ENCODE measurements around the gene SLC18A2. TPM values are rescaled to one million over a fixed set of nuclear protein-coding genes. Genes with fewer than 3 reads are reported as not detected.

Gene SLC18A2
- total RNA-seq, 2 experiments from 2014 or later: not detected

DNA sequence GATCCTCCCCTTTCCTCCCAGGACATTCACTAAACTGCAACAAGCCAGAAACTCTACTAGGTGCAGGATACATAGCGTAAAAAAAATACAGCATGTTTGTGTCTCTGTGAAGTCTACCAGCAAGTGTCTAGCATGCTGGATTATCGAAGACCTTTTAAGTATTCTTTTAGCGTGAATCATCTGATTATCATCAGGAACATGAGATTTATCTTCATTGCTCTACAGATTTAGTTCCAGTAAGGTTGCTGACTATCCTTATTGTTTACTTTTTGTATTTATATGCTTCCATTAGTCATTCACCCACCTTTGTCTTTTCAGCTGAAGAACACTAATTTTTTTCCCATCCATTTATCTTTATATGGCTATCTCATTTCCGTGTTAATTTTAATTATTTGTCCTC lies 71.5 kb downstream of the SLC18A2 start:
- Mint-ChIP-seq H3K27me3 (no peaks in the 10 kb centered on the region), H3K4me1 (peaks cover 5% of the 10 kb centered on the region), H3K27ac (no peak overlapping the region), H3K4me3 (no peak overlapping the region), H3K9me3 (no peaks in the 10 kb centered on the region), H3K36me3 (ENCODE audit: low read depth) (peaks cover 8% of the 10 kb centered on the region)
- ChIA-PET CTCF (interaction anchor here (1.9 kb wide), 1 partner anchor 96 kb away, joined by 6 read pairs; no protein-coding TSS in a partner anchor), POLR2A (no interaction called here)
- DNase-seq: no peak

DNA sequence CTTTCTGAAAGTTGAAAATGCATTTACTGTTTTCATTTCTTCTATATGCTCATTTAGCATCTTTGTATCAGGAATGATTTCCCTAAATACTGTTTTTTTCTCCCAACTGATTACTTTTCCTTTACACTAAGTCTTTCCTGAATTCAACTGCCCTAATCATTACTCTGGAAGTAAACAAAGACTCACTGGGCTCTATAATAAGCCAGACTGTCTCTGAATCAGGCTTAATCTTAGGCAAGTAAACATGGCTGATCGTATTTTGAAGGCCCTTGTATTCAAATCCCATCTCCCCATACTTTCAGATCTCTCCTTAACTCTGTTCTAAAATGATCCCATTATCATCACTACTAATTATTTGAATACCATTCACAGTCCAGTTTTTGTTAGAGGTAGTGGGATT lies 72.7 kb downstream of the SLC18A2 start:
- Mint-ChIP-seq H3K4me3 (no peak overlapping the region), H3K27ac (no peak overlapping the region), H3K36me3 (ENCODE audit: low read depth) (peaks cover 10% of the 10 kb centered on the region), H3K4me1 (peaks cover 5% of the 10 kb centered on the region), H3K9me3 (no peaks in the 10 kb centered on the region), H3K27me3 (no peaks in the 10 kb centered on the region)
- ChIA-PET POLR2A (no interaction called here), CTCF (interaction anchor here (1.9 to 2.3 kb wide), 2 partner anchors 9 to 97 kb away, joined by 5 to 6 read pairs; no protein-coding TSS in a partner anchor)
- DNase-seq: no peak

DNA sequence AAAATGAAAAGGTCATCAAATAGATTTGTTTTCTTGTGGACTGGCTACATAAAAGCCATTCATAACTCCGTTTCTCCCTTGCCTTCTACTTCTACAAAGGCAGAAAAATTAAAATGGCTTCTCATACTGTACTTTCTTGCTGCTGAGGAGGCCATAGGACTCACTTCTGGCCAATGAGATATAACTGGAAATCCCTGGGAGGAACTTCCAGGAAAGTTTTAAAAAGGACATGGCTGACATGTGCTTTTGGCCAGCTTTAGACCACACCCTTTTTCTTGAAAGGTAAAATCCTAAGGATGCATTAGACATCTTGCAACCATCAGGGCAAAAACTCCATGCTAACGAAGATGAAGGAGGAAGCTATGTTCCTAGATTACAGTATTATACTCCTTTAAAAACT lies 75.8 kb downstream of the SLC18A2 start:
- no peaks in the 10 kb centered on the region for H3K27me3 Mint-ChIP-seq
- POLR2A ChIA-PET: no interaction called here
- CTCF ChIA-PET: interaction anchor here (1.9 kb wide), 1 partner anchor 100 kb away, joined by 7 read pairs; no protein-coding TSS in a partner anchor
- no peaks in the 10 kb centered on the region for H3K9me3 Mint-ChIP-seq
- no peak overlapping the region for H3K4me3 Mint-ChIP-seq
- no peak for DNase-seq
- no peak overlapping the region for H3K27ac Mint-ChIP-seq
- peaks cover 3% of the 10 kb centered on the region for H3K4me1 Mint-ChIP-seq
- peaks cover 8% of the 10 kb centered on the region for H3K36me3 Mint-ChIP-seq (ENCODE audit: low read depth)

DNA sequence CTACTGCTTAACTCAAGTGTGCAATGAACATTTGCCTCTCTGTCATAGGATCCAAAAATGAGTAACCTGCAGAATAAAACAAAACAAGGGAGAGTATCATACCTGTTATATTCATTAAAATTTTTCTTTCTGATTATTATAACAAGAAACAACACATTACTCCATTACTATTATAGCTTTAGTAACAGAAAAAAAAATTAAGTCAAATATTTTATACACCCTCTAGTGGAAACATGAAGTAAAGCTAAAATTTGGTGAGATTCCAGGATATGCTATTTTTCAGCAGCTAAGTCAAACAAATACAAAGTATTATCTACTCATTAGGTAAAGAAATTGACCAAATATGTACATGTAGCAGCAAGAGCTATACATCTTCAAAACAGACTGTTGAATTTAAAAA lies 78.0 kb downstream of the SLC18A2 start:
- Mint-ChIP-seq H3K36me3 (ENCODE audit: low read depth) (peaks cover 3% of the 10 kb centered on the region), H3K4me1 (no peaks in the 10 kb centered on the region), H3K4me3 (no peak overlapping the region), H3K9me3 (no peaks in the 10 kb centered on the region), H3K27ac (no peak overlapping the region), H3K27me3 (no peaks in the 10 kb centered on the region)
- DNase-seq: no peak
- POLR2A ChIA-PET: interaction anchor here (1.6 kb wide), 1 partner anchor 102 kb away, joined by 10 read pairs; no protein-coding TSS in a partner anchor
- CTCF ChIA-PET: interaction anchor here (0.9 to 4.0 kb wide), 8 partner anchors 9 to 144 kb away, joined by 3 to 107 read pairs (median 4); no protein-coding TSS in a partner anchor

DNA sequence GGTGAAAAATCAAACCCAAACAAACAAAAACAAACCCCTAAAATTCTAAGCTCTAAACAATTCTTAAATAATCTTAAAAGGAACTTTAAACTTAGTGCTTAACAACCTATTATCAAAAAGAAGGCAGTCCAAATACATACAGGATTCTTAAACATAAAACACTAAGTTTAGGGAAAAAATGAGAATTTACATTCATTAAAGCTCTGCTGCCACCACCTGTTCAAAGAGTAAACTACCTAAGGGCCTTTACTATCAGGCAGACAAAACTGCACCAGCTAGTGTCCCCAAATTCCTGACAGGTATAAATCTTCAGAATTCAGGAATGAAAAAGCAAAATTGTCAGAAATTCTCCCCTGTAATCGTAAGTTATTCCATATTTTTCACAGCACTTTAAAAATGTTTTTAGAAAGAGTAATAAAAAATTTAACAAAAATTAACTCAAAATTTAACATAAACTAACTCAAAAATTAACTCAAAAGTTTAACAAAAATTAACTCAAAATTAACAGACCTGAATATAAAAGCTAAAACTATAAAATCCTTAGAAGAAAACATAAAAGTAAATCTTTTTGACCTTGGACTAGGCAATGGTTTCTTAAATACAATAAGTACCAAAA lies 79.2 kb downstream of the SLC18A2 start:
- Mint-ChIP-seq H3K27me3 (no peaks in the 10 kb centered on the region), H3K9me3 (no peaks in the 10 kb centered on the region), H3K27ac (no peak overlapping the region), H3K36me3 (ENCODE audit: low read depth) (peaks cover 3% of the 10 kb centered on the region), H3K4me1 (no peaks in the 10 kb centered on the region), H3K4me3 (no peak overlapping the region)
- ChIA-PET POLR2A (interaction anchor here (0.6 kb wide), 1 partner anchor 104 kb away, joined by 3 read pairs; no protein-coding TSS in a partner anchor), CTCF (interaction anchor here (0.6 to 4.0 kb wide), 15 partner anchors 10 to 145 kb away, joined by 3 to 107 read pairs (median 4); no protein-coding TSS in a partner anchor)
- DNase-seq: no peak

DNA sequence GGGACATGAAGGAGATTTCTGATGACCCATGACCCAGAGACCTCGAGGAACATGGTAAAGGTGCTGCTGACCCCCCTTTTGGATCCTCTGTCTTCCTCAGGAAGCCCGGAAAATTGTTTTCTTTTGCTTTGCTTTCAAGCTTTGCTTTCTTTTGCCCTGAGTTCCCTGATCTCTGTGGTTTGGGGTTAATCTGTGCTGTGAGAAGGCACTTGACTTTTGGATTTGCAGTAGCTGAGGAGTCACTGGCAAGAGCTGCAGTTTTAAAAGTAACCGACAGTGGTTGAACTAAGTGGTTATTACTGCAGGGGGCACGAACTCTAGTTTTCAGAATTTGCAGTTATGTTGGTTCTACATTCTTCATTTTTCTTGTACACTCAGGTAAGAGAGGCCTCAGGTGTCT lies 81.3 kb downstream of the SLC18A2 start:
- CTCF ChIA-PET: interaction anchor here (1.2 to 1.9 kb wide), 3 partner anchors 8 to 106 kb away, joined by 3 to 9 read pairs (median 5); no protein-coding TSS in a partner anchor
- POLR2A ChIA-PET: no interaction called here
- no peaks in the 10 kb centered on the region for H3K9me3 Mint-ChIP-seq
- no peaks in the 10 kb centered on the region for H3K27me3 Mint-ChIP-seq
- no peaks in the 10 kb centered on the region for H3K4me1 Mint-ChIP-seq
- peaks cover 16% of the 10 kb centered on the region for H3K36me3 Mint-ChIP-seq (ENCODE audit: low read depth)
- H3K4me3 Mint-ChIP-seq: no peak overlapping the region
- no peak overlapping the region for H3K27ac Mint-ChIP-seq
- DNase-seq: no peak

DNA sequence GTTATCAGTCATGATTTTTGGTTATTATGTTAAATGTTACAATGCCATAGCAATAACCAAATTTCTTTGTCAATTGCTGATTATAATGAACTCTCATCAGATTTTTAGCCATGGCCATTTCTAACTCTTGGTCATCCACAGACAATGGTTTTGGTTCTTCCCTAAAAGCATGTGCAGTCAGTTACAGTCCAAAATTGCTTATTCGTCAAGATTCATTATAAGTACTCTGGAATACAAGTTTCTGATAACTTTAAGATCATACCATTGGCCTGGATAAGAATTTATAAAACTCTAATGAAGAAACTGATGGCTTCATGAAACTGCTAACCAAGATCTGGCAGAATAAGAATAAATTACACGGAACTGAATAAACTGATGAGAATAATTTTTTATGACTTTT lies 83.5 kb downstream of the SLC18A2 start:
- Mint-ChIP-seq H3K36me3 (ENCODE audit: low read depth) (peaks cover 16% of the 10 kb centered on the region), H3K4me3 (no peak overlapping the region), H3K27me3 (no peaks in the 10 kb centered on the region), H3K4me1 (no peaks in the 10 kb centered on the region), H3K9me3 (no peaks in the 10 kb centered on the region), H3K27ac (no peak overlapping the region)
- ChIA-PET POLR2A (no interaction called here), CTCF (interaction anchor here (1.4 kb wide), 1 partner anchor 108 kb away, joined by 5 read pairs; no protein-coding TSS in a partner anchor)
- DNase-seq: no peak

DNA sequence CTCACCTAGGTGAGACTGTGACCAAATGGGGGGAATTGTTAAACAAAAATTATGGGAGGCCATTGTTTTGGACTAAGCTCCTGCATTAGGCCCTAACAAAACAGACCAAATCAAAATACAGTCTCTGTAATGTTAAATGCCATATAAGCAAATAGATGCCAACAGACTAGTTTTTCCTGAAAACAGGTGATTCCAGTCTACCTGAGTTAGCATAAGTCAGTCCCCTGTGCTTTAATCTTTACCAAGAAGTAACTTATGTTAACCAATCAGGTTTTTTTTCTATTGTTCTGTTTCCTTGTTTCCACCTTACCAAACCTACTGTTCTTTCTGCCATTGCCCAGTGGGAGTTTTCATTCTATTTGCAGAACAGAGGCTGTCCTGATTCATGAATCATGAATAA lies 86.3 kb downstream of the SLC18A2 start:
- Mint-ChIP-seq H3K4me1 (no peaks in the 10 kb centered on the region), H3K27me3 (no peaks in the 10 kb centered on the region), H3K9me3 (no peaks in the 10 kb centered on the region), H3K4me3 (no peak overlapping the region), H3K27ac (no peak overlapping the region), H3K36me3 (ENCODE audit: low read depth) (peaks cover 19% of the 10 kb centered on the region)
- POLR2A ChIA-PET: no interaction called here
- DNase-seq: no peak
- CTCF ChIA-PET: interaction anchor here (2.4 to 3.1 kb wide), 2 partner anchors 9 to 111 kb away, joined by 4 to 8 read pairs; no protein-coding TSS in a partner anchor

Other genes starting within 250 kb of the SLC18A2 start
- gene SHTN1, start 235.9 kb upstream of the SLC18A2 start, total RNA-seq: under 1 TPM; 0.05 to 0.28 TPM
- not detected for gene VAX1, start 102.8 kb upstream of the SLC18A2 start, total RNA-seq
- gene KCNK18, start 43.6 kb upstream of the SLC18A2 start, total RNA-seq: not detected
- gene PDZD8, start 134.3 kb downstream of the SLC18A2 start, total RNA-seq: 10 to 100 TPM; 12.3 to 12.8 TPM

All from activated CD4-positive, alpha-beta memory T cell treated with anti-CD3 and anti-CD28 coated beads, Interleukin-2, amount 10 ng/mL, durations not matched to agents 7 days and 5 days (primary cell).